HepG2 (cell line): Measurements from ENCODE around the gene IL32. TPM values are rescaled to one million over a fixed set of nuclear protein-coding genes. Genes with fewer than 3 reads are reported as not detected.

ENCODE experiments used
- CHD2 ChIP-seq: IDR thresholded peaks from 2 replicates; pipeline ENCODE4 v1.6.1; 2011; ENCODE audit warnings: low read depth, low read length, improper control_type of control experiment
- HDAC2 ChIP-seq: sonication (generic); formaldehyde crosslinking; IDR thresholded peaks from 2 replicates; pipeline ENCODE4 v1.4.0; 2020; ENCODE audit warnings: missing genetic modification reagents
- MBD4 ChIP-seq: IDR thresholded peaks from 2 replicates; pipeline ENCODE4 v1.6.1; 2012; ENCODE audit warnings: low read length, inconsistent platforms, borderline replicate concordance
- MIER2 ChIP-seq: IDR thresholded peaks from 2 replicates; pipeline ENCODE4 v1.6.1; 2016; ENCODE audit warnings: missing biosample characterization, missing genetic modification reagents
- MTF1 ChIP-seq: sonication (generic); formaldehyde crosslinking; IDR thresholded peaks from 2 replicates; pipeline ENCODE4 v1.5.0; 2020; ENCODE audit warnings: missing genetic modification reagents
- NFATC3 ChIP-seq: sonication (generic); formaldehyde crosslinking; IDR thresholded peaks from 2 replicates; pipeline ENCODE4 v1.5.1; 2020; ENCODE audit warnings: mild to moderate bottlenecking, missing genetic modification reagents
- NRL ChIP-seq: sonication (generic); formaldehyde crosslinking; IDR thresholded peaks from 2 replicates; pipeline ENCODE4 v1.5.0; 2020; ENCODE audit warnings: missing genetic modification reagents, mild to moderate bottlenecking, moderate library complexity, borderline replicate concordance
- PHB2 ChIP-seq: fragments of 450-650 bp; IDR thresholded peaks from 2 replicates; pipeline ENCODE4 v1.6.1; 2018; ENCODE audit not compliant: partially characterized antibody
- RFX3 ChIP-seq: IDR thresholded peaks from 2 replicates; pipeline ENCODE4 v1.6.1; 2016; ENCODE audit warnings: missing biosample characterization, missing genetic modification reagents
- SETDB1 ChIP-seq: sonication (generic); formaldehyde crosslinking; IDR thresholded peaks from 2 replicates; pipeline ENCODE4 v1.5.1; 2020; ENCODE audit warnings: missing genetic modification reagents, mild to moderate bottlenecking, borderline replicate concordance
- ZNF292 ChIP-seq: sonication (generic); formaldehyde crosslinking; IDR thresholded peaks from 2 replicates; pipeline ENCODE4 v1.8.1; 2022; ENCODE audit warnings: mild to moderate bottlenecking, low read depth, missing genetic modification reagents, borderline replicate concordance
- ZNF354B ChIP-seq: sonication (generic); formaldehyde crosslinking; IDR thresholded peaks from 2 replicates; pipeline ENCODE4 v1.8.0; 2022; ENCODE audit warnings: mild to moderate bottlenecking, missing genetic modification reagents
- ZNF746 ChIP-seq: sonication (generic); formaldehyde crosslinking; IDR thresholded peaks from 2 replicates; pipeline ENCODE4 v1.8.0; 2022; ENCODE audit warnings: mild to moderate bottlenecking, missing genetic modification reagents
- ZNF883 ChIP-seq: sonication (generic); formaldehyde crosslinking; IDR thresholded peaks from 2 replicates; pipeline ENCODE4 v1.5.1; 2020; ENCODE audit warnings: mild to moderate bottlenecking, missing genetic modification reagents; ENCODE audit errors: not compliant biosample characterization
- polyA plus RNA-seq, 8 experiments: library from polyadenylated mRNA; depleted of rRNA in 3 of 8; stranded (reverse) in 7 of 8; unstranded in 1 of 8; fragments of >200 nt; fragmentation: Illumina TruSeq in 4 of 8; extraction: Trizol in 4 of 8; gene quantifications; 2 replicates each; pipeline versions ENCODE4 v1.2.1 to v1.2.3, GENCODE V29; 2011 to 2016; ENCODE audit warnings: low read depth in 4 of 8, missing spikeins in 1 of 8, mixed read lengths in 1 of 8; ENCODE audit not compliant: insufficient read depth in 1 of 8
- total RNA-seq, 5 experiments: library from RNA; depleted of rRNA; stranded (reverse); fragments of >200 nt; fragmentation: Illumina TruSeq; extraction: Trizol; gene quantifications; 2 replicates each; pipeline ENCODE4 v1.2.3, GENCODE V29; 2016; ENCODE audit warnings: low read depth in 1 of 5
- TF ChIP-seq, protein P1 (sequence below): sonication (generic); formaldehyde crosslinking; IDR thresholded peaks from 2 replicates; pipeline ENCODE4 v1.5.0; 2020; ENCODE audit warnings: mild to moderate bottlenecking, missing genetic modification reagents, borderline replicate concordance
- TF ChIP-seq, protein P2 (sequence below): sonication (generic); formaldehyde crosslinking; IDR thresholded peaks from 2 replicates; pipeline ENCODE4 v1.4.0; 2020; ENCODE audit warnings: missing genetic modification reagents
- TF ChIP-seq, protein P3 (sequence below): IDR thresholded peaks from 2 replicates; pipeline ENCODE4 v1.6.1; 2012; ENCODE audit warnings: inconsistent platforms
- TF ChIP-seq, protein P4 (sequence below): sonication (generic); formaldehyde crosslinking; IDR thresholded peaks from 2 replicates; pipeline ENCODE4 v1.5.1; 2020; ENCODE audit warnings: mild to moderate bottlenecking, missing genetic modification reagents
- TF ChIP-seq, protein P5 (sequence below): IDR thresholded peaks from 2 replicates; pipeline ENCODE4 v1.6.1; 2016; ENCODE audit warnings: missing compliant biosample characterization, missing genetic modification reagents, borderline replicate concordance
- TF ChIP-seq, protein P6 (sequence below): sonication (generic); formaldehyde crosslinking; IDR thresholded peaks from 2 replicates; pipeline ENCODE4 v1.8.0; 2023; ENCODE audit warnings: mild to moderate bottlenecking, missing genetic modification reagents

The IL32 gene
- total and polyA plus RNA-seq, 2 of the 13 experiments (the other 11 are each of a cell fraction or from before 2014, with no cell fraction given): 115 to 165 TPM

DNA sequence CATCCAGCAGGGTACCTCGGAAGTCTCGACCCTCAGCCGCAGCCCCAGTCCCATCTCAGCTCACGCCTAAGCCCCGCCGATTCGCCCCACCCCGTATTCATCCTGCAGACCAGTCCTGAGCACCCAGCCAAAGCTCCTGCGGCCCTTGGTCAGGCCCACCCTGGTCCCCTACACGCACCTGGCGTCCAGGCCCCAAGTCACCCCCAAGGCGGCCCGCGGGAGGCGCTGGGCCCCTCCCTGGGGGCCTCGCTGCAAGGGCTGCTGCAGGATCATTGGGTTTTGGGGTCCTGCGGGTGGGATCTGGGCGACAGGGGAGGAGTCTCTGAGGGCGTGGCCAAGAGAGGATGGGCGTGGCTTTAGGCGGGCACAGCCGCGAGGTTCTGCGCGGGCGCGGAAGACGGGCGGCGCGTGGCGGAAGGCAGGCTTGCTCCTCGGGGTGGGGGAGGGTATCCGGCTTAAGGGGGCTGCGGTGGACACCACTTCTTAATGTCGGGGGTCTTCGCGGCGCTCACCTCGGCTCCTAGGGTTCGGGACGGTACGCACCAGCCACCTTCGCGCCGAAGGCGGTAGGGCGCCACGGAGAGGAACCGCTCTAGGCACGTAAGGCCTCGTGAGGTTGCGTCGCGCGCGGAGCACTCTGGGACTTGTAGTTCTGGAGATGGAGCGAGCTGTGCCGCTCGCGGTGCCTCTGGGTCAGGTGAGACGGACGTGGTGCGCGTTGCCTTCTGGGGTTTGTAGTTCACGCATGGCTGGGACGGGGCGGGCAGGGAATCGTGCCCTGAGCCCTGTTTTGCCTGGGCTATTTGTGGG, 41.6 kb upstream of the IL32 start, which contains the start of the genes HCFC1R1 and THOC6 (continued):
- TF ChIP-seq ZNF354B (CRISPR knock-in tag) (peak; percentile 92), CHD2 (peak; percentile 88), MTF1 (CRISPR knock-in tag) (no peak), MIER2 (no peak), ZNF292 (CRISPR knock-in tag) (no peak), MBD4 (no peak), NFATC3 (CRISPR knock-in tag) (peak; percentile 90; the same call in 1 of the 2 replicates), ZNF746 (CRISPR knock-in tag) (no peak), HDAC2 (peak; percentile 46), PHB2 (no peak), ZNF883 (CRISPR knock-in tag) (peak; percentile 90), SETDB1 (CRISPR knock-in tag) (no peak), RFX3 (CRISPR knock-in tag) (no peak), NRL (no peak)
- TF ChIP-seq, protein P1, sequence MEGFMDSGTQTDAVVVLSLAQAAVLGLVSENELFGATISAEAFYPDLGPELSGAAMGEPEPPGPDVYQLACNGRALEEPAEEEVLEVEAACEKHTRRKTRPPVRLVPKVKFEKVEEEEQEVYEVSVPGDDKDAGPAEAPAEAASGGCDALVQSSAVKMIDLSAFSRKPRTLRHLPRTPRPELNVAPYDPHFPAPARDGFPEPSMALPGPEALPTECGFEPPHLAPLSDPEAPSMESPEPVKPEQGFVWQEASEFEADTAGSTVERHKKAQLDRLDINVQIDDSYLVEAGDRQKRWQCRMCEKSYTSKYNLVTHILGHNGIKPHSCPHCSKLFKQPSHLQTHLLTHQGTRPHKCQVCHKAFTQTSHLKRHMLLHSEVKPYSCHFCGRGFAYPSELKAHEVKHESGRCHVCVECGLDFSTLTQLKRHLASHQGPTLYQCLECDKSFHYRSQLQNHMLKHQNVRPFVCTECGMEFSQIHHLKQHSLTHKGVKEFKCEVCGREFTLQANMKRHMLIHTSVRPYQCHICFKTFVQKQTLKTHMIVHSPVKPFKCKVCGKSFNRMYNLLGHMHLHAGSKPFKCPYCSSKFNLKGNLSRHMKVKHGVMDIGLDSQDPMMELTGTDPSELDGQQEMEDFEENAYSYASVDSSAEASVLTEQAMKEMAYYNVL (CRISPR knock-in tag): peak; percentile 21; the same call in 1 of the 2 replicates
- TF ChIP-seq, protein P2, sequence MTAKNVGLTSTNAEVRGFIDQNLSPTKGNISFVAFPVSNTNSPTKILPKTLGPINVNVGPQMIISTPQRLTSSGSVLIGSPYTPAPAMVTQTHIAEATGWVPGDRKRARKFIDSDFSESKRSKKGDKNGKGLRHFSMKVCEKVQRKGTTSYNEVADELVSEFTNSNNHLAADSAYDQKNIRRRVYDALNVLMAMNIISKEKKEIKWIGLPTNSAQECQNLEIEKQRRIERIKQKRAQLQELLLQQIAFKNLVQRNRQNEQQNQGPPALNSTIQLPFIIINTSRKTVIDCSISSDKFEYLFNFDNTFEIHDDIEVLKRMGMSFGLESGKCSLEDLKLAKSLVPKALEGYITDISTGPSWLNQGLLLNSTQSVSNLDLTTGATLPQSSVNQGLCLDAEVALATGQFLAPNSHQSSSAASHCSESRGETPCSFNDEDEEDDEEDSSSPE (CRISPR knock-in tag): peak; percentile 90
- TF ChIP-seq, protein P3, sequence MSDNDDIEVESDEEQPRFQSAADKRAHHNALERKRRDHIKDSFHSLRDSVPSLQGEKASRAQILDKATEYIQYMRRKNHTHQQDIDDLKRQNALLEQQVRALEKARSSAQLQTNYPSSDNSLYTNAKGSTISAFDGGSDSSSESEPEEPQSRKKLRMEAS: peak; percentile 86
- TF ChIP-seq, protein P4, sequence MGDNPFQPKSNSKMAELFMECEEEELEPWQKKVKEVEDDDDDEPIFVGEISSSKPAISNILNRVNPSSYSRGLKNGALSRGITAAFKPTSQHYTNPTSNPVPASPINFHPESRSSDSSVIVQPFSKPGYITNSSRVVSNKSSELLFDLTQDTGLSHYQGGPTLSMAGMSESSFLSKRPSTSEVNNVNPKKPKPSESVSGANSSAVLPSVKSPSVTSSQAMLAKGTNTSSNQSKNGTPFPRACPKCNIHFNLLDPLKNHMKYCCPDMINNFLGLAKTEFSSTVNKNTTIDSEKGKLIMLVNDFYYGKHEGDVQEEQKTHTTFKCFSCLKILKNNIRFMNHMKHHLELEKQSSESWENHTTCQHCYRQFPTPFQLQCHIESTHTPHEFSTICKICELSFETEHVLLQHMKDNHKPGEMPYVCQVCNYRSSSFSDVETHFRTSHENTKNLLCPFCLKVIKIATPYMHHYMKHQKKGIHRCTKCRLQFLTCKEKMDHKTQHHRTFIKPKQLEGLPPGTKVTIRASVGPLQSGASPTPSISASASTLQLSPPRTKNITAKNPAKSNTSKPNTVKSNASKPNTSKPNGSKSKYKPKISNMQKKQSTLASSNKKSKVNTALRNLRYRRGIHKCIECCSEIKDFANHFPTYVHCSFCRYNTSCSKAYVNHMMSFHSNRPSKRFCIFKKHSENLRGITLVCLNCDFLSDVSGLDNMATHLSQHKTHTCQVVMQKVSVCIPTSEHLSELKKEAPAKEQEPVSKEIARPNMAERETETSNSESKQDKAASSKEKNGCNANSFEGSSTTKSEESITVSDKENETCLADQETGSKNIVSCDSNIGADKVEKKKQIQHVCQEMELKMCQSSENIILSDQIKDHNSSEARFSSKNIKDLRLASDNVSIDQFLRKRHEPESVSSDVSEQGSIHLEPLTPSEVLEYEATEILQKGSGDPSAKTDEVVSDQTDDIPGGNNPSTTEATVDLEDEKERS (CRISPR knock-in tag): peak; percentile 57; the same call in 1 of the 2 replicates
- TF ChIP-seq, protein P5, sequence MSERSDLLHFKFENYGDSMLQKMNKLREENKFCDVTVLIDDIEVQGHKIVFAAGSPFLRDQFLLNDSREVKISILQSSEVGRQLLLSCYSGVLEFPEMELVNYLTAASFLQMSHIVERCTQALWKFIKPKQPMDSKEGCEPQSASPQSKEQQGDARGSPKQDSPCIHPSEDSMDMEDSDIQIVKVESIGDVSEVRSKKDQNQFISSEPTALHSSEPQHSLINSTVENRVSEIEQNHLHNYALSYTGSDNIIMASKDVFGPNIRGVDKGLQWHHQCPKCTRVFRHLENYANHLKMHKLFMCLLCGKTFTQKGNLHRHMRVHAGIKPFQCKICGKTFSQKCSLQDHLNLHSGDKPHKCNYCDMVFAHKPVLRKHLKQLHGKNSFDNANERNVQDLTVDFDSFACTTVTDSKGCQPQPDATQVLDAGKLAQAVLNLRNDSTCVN (CRISPR knock-in tag): 0 out of 2 replicates have a peak, but pooled peaks have one; percentile 74
- TF ChIP-seq, protein P6, sequence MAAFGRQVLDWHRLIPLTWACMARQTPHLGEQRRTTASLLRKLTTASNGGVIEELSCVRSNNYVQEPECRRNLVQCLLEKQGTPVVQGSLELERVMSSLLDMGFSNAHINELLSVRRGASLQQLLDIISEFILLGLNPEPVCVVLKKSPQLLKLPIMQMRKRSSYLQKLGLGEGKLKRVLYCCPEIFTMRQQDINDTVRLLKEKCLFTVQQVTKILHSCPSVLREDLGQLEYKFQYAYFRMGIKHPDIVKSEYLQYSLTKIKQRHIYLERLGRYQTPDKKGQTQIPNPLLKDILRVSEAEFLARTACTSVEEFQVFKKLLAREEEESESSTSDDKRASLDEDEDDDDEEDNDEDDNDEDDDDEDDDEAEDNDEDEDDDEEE (CRISPR knock-in tag): peak; percentile 90; the same call in 1 of the 2 replicates
